Posterior vena cava (tissue), 2 donors: Measurements from ENCODE around the gene KLF13. TPM values are rescaled to one million over a fixed set of nuclear protein-coding genes. Genes with fewer than 3 reads are reported as not detected.
A peak's percentile ranks its signal among the peaks of the same experiment; 100 is the strongest.

Experiments
- DNase-seq: peaks from one replicate; pipeline ENCODE4 v3.0.0-alpha.2; 2020; ENCODE audit warnings: low spot score
- intact Hi-C, 2 donors: fragments of 100-400 bp; cut with DNase I; formaldehyde crosslinking; loops; one replicate each; pipeline versions ENCODE4 v1.14.1 to v1.14.2; 2022 to 2023
- long read RNA-seq, 2 donors: library from polyadenylated mRNA; unstranded; transcript quantifications; one replicate each; pipeline ENCODE4 v2.0.0, GENCODE V29; 2020 to 2021
- total RNA-seq, 2 donors: library from RNA; stranded (reverse); fragmentation: NEBNext Ultra II Directional; extraction: Animal tissue kit (Norgen Biotek cat#: 25700); gene quantifications; one replicate each; pipeline ENCODE4 v1.2.1, GENCODE V29; 2021
- donor health status: DM: yes; HTN: yes; CAD: no.
- donor health status: DM: yes; HTN: yes; CAD: no.

Gene KLF13
- total RNA-seq, result 10 to 100 TPM; 49.6 to 97.8 TPM
- long read RNA-seq, donor 1, full-length matches to known transcripts, result 8 of 24 reads
- long read RNA-seq, donor 1, partial matches to known transcripts, result 0 of 24 reads
- long read RNA-seq, donor 1, other reads (novel, unspliced or antisense), result 16 of 24 reads
- long read RNA-seq, donor 2, partial matches to known transcripts, result 0 of 3 reads
- long read RNA-seq, donor 2, other reads (novel, unspliced or antisense), result 3 of 3 reads

DNA sequence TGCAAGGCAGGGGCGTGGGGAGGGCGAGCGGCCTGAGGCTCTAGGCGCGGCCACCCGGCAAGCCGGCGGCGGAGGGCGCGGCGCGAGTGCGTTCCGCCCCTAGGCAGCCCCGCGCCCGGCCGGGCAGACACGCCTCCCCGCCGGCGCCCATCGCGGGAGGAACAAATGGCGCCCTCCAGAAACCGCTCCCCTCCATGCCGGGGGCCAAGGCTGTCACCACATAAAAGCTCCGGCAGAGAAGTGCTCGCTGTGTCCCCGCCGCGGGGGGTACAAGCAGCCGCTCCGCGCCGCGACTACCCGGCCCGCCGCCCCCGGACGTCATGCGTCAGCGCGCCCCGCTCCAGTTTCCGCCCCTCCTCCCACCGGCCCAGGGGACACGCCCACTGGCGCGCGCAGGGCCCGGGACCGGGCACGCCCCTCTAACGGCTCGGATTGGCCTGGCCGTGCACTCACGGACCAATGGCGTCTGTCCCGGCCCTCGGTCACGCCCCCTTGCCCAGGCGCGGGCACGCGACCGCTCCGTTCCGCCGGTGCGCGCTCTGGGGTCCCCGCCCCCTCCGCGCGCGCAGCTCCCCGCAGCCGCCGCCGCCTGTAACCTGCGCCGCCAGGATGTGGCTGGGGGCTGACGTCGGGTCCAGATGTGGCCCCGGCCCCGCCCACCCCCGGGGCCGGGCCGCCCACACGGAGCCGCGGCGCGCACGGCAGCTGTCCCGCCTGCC, at the start of gene KLF13:
Gene KLF13 (plus strand): TSS at position 680 of the 719 bp plus-strand sequence. CDS start 378 bp downstream, outside the sequence.
- DNase-seq, result peak; percentile 100
- intact Hi-C loops, result loop anchor here in 1 of 2 donors (5.0 to 10.0 kb wide), 2 partner anchors 66 to 112 kb away; no protein-coding TSS in a partner anchor

DNA sequence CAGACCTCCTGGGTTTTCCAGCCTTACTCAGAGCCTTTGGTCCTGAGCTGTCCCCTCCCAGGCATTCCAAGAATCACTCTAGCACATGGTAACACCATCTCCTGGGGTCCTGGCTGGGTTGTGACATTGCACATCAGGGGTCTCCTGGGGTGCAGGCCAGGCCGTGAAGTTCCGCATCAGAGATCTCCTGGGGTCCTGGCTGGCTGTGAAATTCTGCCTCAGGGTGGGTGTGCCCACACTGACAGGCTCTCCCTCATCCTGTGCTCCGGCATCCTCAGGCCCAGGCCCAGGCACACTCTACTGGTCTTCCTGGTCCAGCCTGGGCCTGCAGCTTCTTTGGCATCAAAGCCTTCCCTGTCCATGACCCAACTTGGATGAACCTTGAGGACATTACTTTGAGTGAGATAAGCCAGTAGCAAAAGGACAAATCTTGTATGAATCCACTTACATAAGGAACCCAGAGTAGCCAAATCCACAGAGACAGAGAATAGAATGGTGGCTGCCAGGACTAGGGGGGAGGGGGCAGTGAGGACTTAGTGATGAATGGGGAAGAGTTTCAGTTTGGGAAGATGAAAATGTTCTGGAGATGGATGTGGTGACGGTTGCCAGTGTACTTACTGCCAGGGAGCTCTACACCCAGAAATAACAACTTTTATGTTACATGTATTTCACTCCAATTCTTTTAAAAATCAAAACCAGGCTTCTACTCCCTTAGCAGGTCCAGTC, 49.1 kb upstream of the KLF13 start:
- intact Hi-C loops, result no loop called here
- peak; percentile 65 for DNase-seq

- intact Hi-C loops, result no loop called here
- DNase-seq, result peak; percentile 31
Observed at GRCh38 chr15:31278061-31278445, 48.6 kb upstream of the KLF13 start.

DNA sequence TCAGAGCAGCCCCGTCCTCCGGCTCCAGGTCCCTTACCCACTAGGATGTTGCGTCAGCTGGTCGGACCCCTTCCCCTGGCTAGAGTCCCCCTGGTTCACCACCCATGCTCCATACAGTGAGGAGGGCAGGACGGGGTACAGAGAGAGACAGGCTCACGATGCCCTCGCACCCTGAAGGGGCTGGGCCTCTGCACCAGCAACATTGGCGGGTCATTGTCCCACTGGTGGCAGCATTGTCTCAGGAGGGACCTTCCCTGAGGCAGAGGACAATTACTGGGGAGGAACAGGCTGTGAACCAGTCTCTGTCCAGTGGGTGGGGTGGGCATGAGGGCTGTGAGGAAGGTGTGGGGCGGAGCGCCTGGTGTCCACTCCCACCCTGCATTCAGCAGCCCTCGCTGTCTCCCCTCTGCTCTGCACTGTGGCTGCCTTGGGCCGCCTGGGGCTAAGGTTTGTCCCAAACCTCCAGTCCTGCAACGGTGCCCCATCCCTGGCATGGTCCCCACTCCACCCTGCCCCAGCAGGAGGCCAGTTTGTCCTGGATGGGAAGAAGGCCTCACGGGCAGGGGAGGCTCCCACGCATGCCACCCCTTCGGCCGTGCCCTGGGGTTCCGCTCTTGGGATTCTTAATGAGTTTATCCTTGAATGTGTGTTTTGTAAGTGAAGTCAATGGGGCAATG, 48.0 kb upstream of the KLF13 start:
- intact Hi-C loops, result no loop called here
- DNase-seq, result peak; percentile 70

- intact Hi-C loops, result no loop called here
Observed at GRCh38 chr15:31279221-31280045, 47.2 kb upstream of the KLF13 start.

DNA sequence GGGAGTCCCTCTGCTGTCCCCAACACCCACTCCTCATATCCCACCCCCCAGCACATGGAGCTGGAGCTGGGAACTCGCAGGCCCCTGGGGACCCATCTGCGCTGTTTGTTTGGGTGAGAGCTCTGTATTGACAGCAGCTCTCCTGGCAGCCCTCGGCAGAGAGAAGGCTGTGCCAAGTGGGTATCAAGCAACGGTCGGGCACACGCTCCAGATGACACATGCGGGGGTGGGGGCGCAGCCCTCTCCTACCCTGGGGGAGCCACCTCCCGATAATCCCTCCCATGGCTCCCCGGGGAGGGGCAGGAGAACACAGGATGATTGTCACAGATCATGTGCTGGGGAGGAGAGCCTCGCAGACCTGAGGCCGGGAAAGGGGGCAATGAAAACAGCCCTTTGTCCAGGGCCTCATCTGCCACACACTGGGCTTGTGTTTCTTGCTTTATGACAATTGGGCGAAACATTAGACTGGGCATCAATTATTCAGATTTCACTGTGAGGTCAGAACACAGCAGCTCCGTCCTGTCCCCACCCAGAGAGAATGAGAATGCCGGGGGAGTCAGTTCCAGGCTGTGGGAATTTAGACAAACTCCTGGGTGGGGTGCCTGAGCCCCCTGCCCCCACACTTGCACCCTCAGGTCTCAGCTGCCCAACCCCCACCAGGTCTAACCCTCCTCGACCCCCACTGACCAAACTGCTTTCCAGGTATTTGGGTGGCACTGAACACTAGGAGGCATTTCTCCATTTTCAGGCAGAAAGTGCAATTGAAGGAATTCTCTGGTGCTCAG, 46.4 kb upstream of the KLF13 start:
- intact Hi-C loops, result no loop called here
- DNase-seq, result peak; percentile 22

More at GRCh38 chr15:31279221-31280045, 47.2 kb upstream of the KLF13 start:
- DNase-seq, result peak; percentile 50

DNA sequence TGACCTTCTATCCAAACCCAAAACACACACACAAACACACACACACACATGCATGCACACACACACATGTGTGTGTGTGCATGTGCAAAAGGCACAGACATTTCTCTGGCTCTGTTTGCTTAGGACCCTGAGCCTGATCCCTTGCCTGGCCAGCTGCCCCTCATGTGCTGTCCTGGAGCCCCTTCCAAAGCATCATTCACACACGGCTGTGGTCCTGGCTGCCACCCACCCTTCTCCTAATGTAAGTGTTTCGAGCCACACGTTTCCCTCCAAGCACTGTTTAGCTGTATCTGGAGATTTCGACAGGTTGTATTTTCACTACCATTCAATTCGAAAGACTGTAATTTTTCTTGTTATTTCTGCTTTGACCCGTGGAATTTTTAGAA, 45.8 kb upstream of the KLF13 start:
- peak; percentile 22 for DNase-seq
- intact Hi-C loops, result no loop called here

DNA sequence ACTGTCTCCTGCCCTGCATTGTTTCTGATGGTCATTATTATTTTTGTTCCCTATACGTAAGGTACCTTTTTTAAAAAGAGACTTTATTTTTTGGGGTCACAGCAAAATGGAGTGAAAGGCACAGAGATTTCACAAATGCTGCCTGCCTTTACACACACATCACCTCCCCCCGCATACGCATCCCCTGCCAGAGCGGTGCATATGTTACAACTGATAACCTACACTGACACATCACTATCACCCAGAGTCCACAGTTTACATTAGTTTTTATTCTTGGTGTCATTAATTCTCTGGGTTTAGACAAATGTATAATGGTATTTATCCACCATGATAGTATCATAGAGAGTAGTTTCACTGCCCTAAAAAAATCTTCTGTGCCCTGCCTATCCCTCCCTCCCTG, 43.6 kb upstream of the KLF13 start:
- DNase-seq, result no peak
- intact Hi-C loops, result no loop called here

DNA sequence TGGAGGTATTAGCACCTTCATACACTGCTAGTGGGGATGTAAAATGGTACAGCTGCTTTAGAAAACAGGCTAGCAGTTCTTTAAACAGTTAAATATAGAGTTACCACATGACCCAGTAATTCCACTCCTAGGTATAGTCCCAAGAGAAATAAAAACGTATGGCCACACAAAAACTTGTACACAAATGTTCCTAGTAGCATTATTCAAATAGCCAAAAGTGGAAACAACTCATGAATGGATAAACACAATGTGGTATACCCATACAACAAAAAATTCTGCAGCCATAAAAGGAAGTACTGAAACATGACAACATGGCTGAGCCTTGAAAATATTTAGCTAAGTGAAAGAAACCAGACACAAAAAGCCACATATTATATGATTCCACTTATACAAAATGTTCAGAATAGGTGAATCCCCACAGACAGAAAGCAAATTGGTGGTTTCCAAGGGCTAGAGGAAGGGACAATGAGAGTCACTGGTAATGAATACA, 40.8 kb upstream of the KLF13 start:
- no peak for DNase-seq
- intact Hi-C loops, result no loop called here

DNA sequence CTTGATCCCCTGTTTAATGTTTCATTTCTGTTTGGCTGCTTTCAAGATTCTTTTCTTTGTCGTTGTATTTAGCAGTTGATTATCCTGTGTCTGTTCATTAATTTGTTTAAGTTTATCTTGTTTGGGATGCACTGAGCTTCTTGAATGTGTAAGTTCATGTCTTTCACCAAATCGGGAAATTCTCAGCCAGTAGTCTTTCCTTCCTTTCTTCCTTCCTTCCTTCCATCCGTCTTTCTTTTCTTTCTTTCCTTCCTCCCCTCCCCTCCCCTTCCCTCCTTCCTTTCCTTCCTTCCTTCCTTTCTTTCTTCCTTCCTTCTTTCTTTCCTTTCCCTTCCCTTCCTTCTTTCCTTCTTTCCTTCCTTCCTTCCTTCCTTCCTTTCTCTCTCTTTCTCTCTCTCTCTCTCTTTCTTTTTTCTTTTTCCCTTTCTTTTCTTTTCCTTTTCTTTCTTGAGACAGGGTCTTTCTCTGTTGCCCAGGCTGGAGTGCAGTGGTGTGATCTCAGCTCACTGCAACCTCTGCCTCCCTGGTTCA, 35.5 kb upstream of the KLF13 start:
- intact Hi-C loops, result no loop called here

DNA sequence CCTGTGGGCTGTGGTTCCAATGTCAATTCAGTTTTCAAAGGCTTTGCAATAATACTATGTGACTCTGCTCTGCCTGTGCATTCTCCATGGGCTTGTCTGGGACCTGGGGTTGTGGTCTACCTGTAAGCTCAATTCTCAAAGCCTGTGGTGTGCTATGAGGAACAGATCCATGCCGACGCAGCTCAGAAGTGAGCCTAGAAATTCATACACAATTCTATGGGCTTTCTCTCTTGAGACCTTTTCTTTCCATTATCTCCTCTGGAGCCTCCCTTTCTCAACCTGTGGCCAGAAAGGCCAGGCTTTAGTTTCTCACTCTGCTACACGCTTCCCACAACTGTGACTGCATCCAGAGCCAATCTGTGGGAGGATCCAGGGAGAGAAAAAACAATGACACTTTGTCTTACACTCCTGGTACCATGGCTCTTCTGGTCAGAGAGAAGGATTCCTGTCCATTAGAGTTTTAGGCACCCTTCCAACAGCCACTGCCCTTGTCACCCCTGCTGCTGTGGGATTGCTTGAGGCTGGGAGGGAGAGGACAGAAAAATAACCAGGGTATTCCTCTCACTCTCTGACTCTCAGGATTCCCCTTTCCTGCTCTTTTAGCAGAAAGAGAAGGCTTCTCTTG, 34.1 kb upstream of the KLF13 start:
- peak; percentile 17 for DNase-seq
- intact Hi-C loops, result no loop called here

More for the DNA sequence above, 35.5 kb upstream of the KLF13 start:
- DNase-seq, result peak; percentile 5

GRCh38 chr15:31293655-31294054, 33.0 kb upstream of the KLF13 start:
- intact Hi-C loops, result no loop called here
- no peak for DNase-seq

DNA sequence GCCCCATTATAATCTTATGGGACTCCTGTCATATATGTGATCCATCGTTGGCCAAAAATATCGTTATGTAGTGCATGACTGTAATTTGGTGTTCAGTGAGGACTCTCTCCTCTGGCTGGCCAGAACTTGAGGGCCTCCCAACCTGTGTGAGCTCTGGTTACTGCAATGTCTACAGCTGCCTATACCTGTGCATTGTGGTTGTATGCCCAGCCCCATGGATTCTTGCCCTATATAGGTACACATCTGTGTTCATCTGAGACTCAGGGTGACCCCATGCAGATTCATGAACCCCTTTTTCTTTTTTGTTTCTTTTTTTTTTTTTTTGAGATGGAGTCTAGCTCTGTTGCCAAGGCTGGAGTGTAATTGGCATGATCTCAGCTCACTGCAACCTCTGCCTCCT, 32.6 kb upstream of the KLF13 start:
- intact Hi-C loops, result no loop called here
- DNase-seq, result peak; percentile 9

- intact Hi-C loops, result no loop called here
- DNase-seq, result peak; percentile 64
Observed at GRCh38 chr15:31295658-31296057, 31.0 kb upstream of the KLF13 start.

GRCh38 chr15:31296219-31296645, 30.4 kb upstream of the KLF13 start:
- DNase-seq, result no peak
- intact Hi-C loops, result no loop called here

DNA sequence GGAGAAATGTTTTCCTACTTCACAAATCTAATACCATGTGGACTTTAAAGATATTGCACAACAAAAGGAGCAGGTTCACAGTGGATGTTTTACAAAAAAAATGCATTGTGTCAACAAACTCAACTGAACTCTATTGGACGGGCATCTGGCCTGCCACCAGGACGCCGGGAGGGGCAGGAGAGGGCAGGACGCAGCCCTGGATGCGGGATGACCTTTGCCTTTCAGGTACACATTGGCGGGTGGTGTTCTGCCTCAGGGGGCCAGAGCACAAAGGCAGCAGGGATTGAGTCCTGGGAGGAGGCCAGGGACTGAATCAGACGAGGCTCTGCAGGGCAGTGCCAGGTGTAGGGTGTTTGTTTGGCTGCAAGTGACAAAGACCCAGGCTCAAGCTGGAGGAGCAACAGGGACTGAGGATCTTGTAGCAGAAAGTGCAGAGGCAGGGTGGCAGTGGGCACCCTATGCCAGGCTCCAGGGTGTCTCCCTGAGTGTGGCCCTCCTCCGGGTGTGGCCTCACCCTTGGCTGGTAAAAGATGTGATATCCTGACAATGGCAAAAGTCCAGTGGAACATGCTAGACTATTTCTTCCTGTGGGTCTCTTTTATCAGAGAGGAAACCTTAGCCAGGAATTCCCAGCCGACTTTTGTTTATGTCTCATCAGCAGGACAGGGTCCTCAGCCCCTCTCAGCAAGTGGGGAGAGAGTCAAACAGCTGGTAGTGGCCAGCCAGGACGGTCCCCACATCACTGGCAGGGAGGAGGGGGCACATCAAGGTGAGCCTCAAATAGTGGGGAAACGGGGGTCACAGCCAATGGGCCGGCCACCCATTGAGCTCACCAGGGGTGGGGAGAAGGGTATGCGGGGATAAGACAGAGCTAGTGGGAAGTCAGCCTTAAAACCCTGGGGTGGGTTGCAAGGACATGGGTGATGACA, 29.7 kb upstream of the KLF13 start:
- intact Hi-C loops, result loop anchor here in 1 of 2 donors (1.0 kb wide), 1 partner anchor 25 kb away; no protein-coding TSS in a partner anchor

More for the DNA sequence above, 29.7 kb upstream of the KLF13 start:
- peak; percentile 84 for DNase-seq
